Stimulated activated naive B cell treated with anti-CD40 and anti-IgM and Interleukin-4, amounts not matched to agents 10 μg/mL and 1 μg/mL and 100 μg/mL, for 72 hours (primary cell): ENCODE results near the gene SEMA3F.

Experiments
- ATAC-seq, 2 donors: fragments of 150-1000 bp; cut with Tn5 transposase; replicated peaks; 2 replicates each; pipeline ENCODE4 v1.10.0; 2021; ENCODE audit warnings: moderate library complexity in 1 of 2
- DNase-seq: peaks from one replicate; pipeline ENCODE4 v3.0.0; 2021
- H3K27ac Mint-ChIP-seq: one replicate; pipeline ENCODE4 v1.8.0; 2022; ENCODE audit warnings: mild to moderate bottlenecking, mixed read lengths
- H3K27me3 Mint-ChIP-seq, 2 donors: one replicate each; pipeline ENCODE4 v1.8.0; 2022; ENCODE audit warnings: mixed read lengths in 2 of 2
- H3K36me3 Mint-ChIP-seq, 2 donors: one replicate each; pipeline ENCODE4 v1.8.0; 2022; ENCODE audit warnings: mixed read lengths in 2 of 2, mild to moderate bottlenecking in 1 of 2
- H3K4me1 Mint-ChIP-seq, 2 donors: one replicate each; pipeline ENCODE4 v1.8.0; 2022; ENCODE audit warnings: mixed read lengths in 2 of 2, mild to moderate bottlenecking in 1 of 2
- H3K4me3 Mint-ChIP-seq, 2 donors: one replicate each; pipeline ENCODE4 v1.8.0; 2022; ENCODE audit warnings: mild to moderate bottlenecking in 2 of 2, mixed read lengths in 2 of 2, moderate library complexity in 1 of 2
- H3K9me3 Mint-ChIP-seq, 2 donors: one replicate each; pipeline ENCODE4 v1.8.0; 2022; ENCODE audit warnings: mixed read lengths in 2 of 2, mild to moderate bottlenecking in 1 of 2

The SEMA3F gene

GRCh38 chr3:50179710-50180109, 24.6 kb downstream of the SEMA3F start:
- Mint-ChIP-seq H3K9me3 (no peaks in the 10 kb centered on the region), H3K4me3 (no peak overlapping the region), H3K4me1 (no peaks in the 10 kb centered on the region), H3K27ac (no peak overlapping the region), H3K27me3 (peaks cover 0 to 14% of the 10 kb centered on the region in 2 donors), H3K36me3 (no peaks in the 10 kb centered on the region)
- ATAC-seq, result no peak
- DNase-seq, result no peak

- H3K4me1 Mint-ChIP-seq, result no peaks in the 10 kb centered on the region
- ATAC-seq, result no peak
- no peak overlapping the region for H3K27ac Mint-ChIP-seq
- peaks cover 0 to 14% of the 10 kb centered on the region in 2 donors for H3K27me3 Mint-ChIP-seq
- DNase-seq, result no peak
- H3K9me3 Mint-ChIP-seq, result no peaks in the 10 kb centered on the region
- no peak overlapping the region for H3K4me3 Mint-ChIP-seq
- H3K36me3 Mint-ChIP-seq, result no peaks in the 10 kb centered on the region
Measured at GRCh38 chr3:50181985-50182384, 26.9 kb downstream of the SEMA3F start.

- ATAC-seq (no peak), DNase-seq (no peak)
- Mint-ChIP-seq H3K9me3 (no peaks in the 10 kb centered on the region), H3K27me3 (peaks cover 0 to 14% of the 10 kb centered on the region in 2 donors), H3K4me3 (no peak overlapping the region), H3K4me1 (no peaks in the 10 kb centered on the region), H3K27ac (no peak overlapping the region), H3K36me3 (no peaks in the 10 kb centered on the region)
Measured at GRCh38 chr3:50182533-50183099, 27.5 kb downstream of the SEMA3F start.

GRCh38 chr3:50183755-50184154, 28.6 kb downstream of the SEMA3F start:
- no peak for DNase-seq
- H3K4me1 Mint-ChIP-seq, result no peaks in the 10 kb centered on the region
- no peak overlapping the region for H3K4me3 Mint-ChIP-seq
- H3K36me3 Mint-ChIP-seq, result no peaks in the 10 kb centered on the region
- H3K27me3 Mint-ChIP-seq, result peaks cover 0 to 14% of the 10 kb centered on the region in 2 donors
- no peak for ATAC-seq
- H3K9me3 Mint-ChIP-seq, result no peaks in the 10 kb centered on the region
- peak overlapping the region; percentile 49 for H3K27ac Mint-ChIP-seq

- peaks cover 0 to 2% of the 10 kb centered on the region in 2 donors for H3K4me1 Mint-ChIP-seq
- peaks cover 0 to 13% of the 10 kb centered on the region in 2 donors for H3K27me3 Mint-ChIP-seq
- H3K4me3 Mint-ChIP-seq, result no peak overlapping the region
- peak overlapping the region; percentile 49 for H3K27ac Mint-ChIP-seq
- H3K36me3 Mint-ChIP-seq, result no peaks in the 10 kb centered on the region
- no peaks in the 10 kb centered on the region for H3K9me3 Mint-ChIP-seq
- DNase-seq, result no peak
- no peak for ATAC-seq
Measured at GRCh38 chr3:50184242-50184978, 29.3 kb downstream of the SEMA3F start.

GRCh38 chr3:50185230-50185629, 30.1 kb downstream of the SEMA3F start:
- Mint-ChIP-seq H3K36me3 (no peaks in the 10 kb centered on the region), H3K4me1 (peaks cover 0 to 2% of the 10 kb centered on the region in 2 donors), H3K27me3 (peaks cover 0 to 10% of the 10 kb centered on the region in 2 donors), H3K4me3 (no peak overlapping the region), H3K9me3 (no peaks in the 10 kb centered on the region), H3K27ac (no peak overlapping the region)
- ATAC-seq, result no peak
- DNase-seq, result no peak

GRCh38 chr3:50186096-50186495, 31.0 kb downstream of the SEMA3F start:
- H3K4me3 Mint-ChIP-seq, result no peak overlapping the region
- no peaks in the 10 kb centered on the region for H3K9me3 Mint-ChIP-seq
- no peak for DNase-seq
- H3K27me3 Mint-ChIP-seq, result peaks cover 0 to 11% of the 10 kb centered on the region in 2 donors
- ATAC-seq, result no peak
- H3K4me1 Mint-ChIP-seq, result peaks cover 0 to 4% of the 10 kb centered on the region in 2 donors
- no peaks in the 10 kb centered on the region for H3K36me3 Mint-ChIP-seq
- no peak overlapping the region for H3K27ac Mint-ChIP-seq

- DNase-seq (no peak), ATAC-seq (no peak)
- H3K36me3 Mint-ChIP-seq, result no peaks in the 10 kb centered on the region
- no peaks in the 10 kb centered on the region for H3K9me3 Mint-ChIP-seq
- peaks cover 3 to 7% of the 10 kb centered on the region in 2 donors for H3K4me1 Mint-ChIP-seq
- no peak overlapping the region for H3K27ac Mint-ChIP-seq
- H3K4me3 Mint-ChIP-seq, result no peak overlapping the region
- peaks cover 0 to 17% of the 10 kb centered on the region in 2 donors for H3K27me3 Mint-ChIP-seq
Measured at GRCh38 chr3:50187750-50188149, 32.6 kb downstream of the SEMA3F start.

GRCh38 chr3:50189274-50189673, 34.1 kb downstream of the SEMA3F start:
- ATAC-seq, result peak; percentile 78 to 79
- peaks cover 8 to 13% of the 10 kb centered on the region in 2 donors for H3K4me1 Mint-ChIP-seq
- DNase-seq, result no peak
- no peaks in the 10 kb centered on the region for H3K36me3 Mint-ChIP-seq
- H3K27ac Mint-ChIP-seq, result no peak overlapping the region
- no peaks in the 10 kb centered on the region for H3K9me3 Mint-ChIP-seq
- H3K4me3 Mint-ChIP-seq, result no peak overlapping the region
- H3K27me3 Mint-ChIP-seq, result peaks cover 0 to 17% of the 10 kb centered on the region in 2 donors

GRCh38 chr3:50189989-50190388, 34.9 kb downstream of the SEMA3F start:
- no peak for DNase-seq
- H3K27ac Mint-ChIP-seq, result no peak overlapping the region
- no peak overlapping the region for H3K4me3 Mint-ChIP-seq
- ATAC-seq, result no peak
- H3K27me3 Mint-ChIP-seq, result peaks cover under 1 to 24% of the 10 kb centered on the region in 2 donors
- no peaks in the 10 kb centered on the region for H3K36me3 Mint-ChIP-seq
- peaks cover 10 to 20% of the 10 kb centered on the region in 2 donors for H3K4me1 Mint-ChIP-seq
- H3K9me3 Mint-ChIP-seq, result no peaks in the 10 kb centered on the region

GRCh38 chr3:50190936-50191660, 36.0 kb downstream of the SEMA3F start, which contains the start of gene GNAT1:
Gene GNAT1, plus strand, starts transcription at chr3:50191610. Its CDS starts 116 bp downstream, at chr3:50191726.
- ATAC-seq (no peak), DNase-seq (no peak)
- H3K9me3 Mint-ChIP-seq, result no peaks in the 10 kb centered on the region
- no peak within 1 kb of the TSS for H3K4me3 Mint-ChIP-seq
- peaks cover 12 to 23% of the 10 kb centered on the region in 2 donors for H3K4me1 Mint-ChIP-seq
- H3K27me3 Mint-ChIP-seq, result peaks cover 6 to 32% of the 10 kb centered on the region in 2 donors
- H3K36me3 Mint-ChIP-seq, result no peaks in the 10 kb centered on the region
- H3K27ac Mint-ChIP-seq, result no peak within 1 kb of the TSS

GRCh38 chr3:50192124-50192523, 37.0 kb downstream of the SEMA3F start:
- peaks cover 12 to 23% of the 10 kb centered on the region in 2 donors for H3K4me1 Mint-ChIP-seq
- peaks cover 12 to 32% of the 10 kb centered on the region in 2 donors for H3K27me3 Mint-ChIP-seq
- no peaks in the 10 kb centered on the region for H3K36me3 Mint-ChIP-seq
- no peak for DNase-seq
- H3K27ac Mint-ChIP-seq, result no peak overlapping the region
- no peak for ATAC-seq
- no peaks in the 10 kb centered on the region for H3K9me3 Mint-ChIP-seq
- H3K4me3 Mint-ChIP-seq, result no peak overlapping the region

- DNase-seq, result peak; percentile 67
- H3K36me3 Mint-ChIP-seq, result no peaks in the 10 kb centered on the region
- H3K4me1 Mint-ChIP-seq, result peaks cover 12 to 23% of the 10 kb centered on the region in 2 donors
- H3K9me3 Mint-ChIP-seq, result no peaks in the 10 kb centered on the region
- peaks cover 12 to 32% of the 10 kb centered on the region in 2 donors for H3K27me3 Mint-ChIP-seq
- H3K4me3 Mint-ChIP-seq, result no peak overlapping the region
- ATAC-seq, result peak; percentile 72 to 77
- peak overlapping the region; percentile 51 for H3K27ac Mint-ChIP-seq
Measured at GRCh38 chr3:50192689-50193141, 37.6 kb downstream of the SEMA3F start.

- peaks cover 12 to 32% of the 10 kb centered on the region in 2 donors for H3K27me3 Mint-ChIP-seq
- peaks cover 12 to 23% of the 10 kb centered on the region in 2 donors for H3K4me1 Mint-ChIP-seq
- H3K27ac Mint-ChIP-seq, result no peak overlapping the region
- no peaks in the 10 kb centered on the region for H3K9me3 Mint-ChIP-seq
- no peak overlapping the region for H3K4me3 Mint-ChIP-seq
- ATAC-seq (no peak), DNase-seq (no peak)
- H3K36me3 Mint-ChIP-seq, result no peaks in the 10 kb centered on the region
Measured at GRCh38 chr3:50193286-50193685, 38.2 kb downstream of the SEMA3F start.
